ENCODE measurements around the gene ARID5B.
A peak's percentile ranks its signal among the peaks of the same experiment; 100 is the strongest.

ARID5B gene

DNA sequence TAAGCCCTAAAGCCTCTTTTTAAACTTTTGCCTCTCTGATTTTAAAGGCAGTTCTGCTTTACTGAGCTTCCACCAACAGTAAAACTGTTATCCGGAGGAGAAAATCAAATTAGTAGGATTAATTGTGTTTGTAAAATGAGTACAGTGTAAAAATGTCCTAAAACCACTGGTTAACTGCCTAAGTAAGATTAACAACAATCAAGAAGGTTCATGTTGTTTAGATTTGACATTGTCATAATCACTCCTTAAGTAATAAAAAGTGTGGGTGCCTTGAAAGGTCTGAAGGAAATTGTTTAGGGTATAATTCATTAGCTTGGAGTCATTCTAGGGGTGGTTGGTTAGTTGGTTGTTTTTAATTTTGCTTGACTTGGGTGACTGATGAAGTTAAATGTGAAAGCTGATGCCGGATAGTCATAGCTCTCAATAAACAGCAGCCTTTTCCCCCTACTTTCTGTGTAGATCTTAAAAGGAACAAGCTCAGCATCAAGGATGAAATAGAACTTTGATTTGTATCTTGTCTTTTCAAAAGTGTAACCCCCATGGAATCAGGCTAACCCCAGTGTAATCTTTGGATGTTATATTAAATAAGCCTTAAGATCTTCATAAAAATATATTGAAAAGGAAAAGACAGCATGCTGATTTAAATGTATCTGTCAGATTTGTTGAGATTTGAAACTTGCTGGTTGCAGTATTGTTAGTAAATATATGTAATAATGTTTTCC lies 148.3 kb downstream of the ARID5B start:
- no peak for DNase-seq (ENCODE audit: low read depth in 3 of 3)

DNA sequence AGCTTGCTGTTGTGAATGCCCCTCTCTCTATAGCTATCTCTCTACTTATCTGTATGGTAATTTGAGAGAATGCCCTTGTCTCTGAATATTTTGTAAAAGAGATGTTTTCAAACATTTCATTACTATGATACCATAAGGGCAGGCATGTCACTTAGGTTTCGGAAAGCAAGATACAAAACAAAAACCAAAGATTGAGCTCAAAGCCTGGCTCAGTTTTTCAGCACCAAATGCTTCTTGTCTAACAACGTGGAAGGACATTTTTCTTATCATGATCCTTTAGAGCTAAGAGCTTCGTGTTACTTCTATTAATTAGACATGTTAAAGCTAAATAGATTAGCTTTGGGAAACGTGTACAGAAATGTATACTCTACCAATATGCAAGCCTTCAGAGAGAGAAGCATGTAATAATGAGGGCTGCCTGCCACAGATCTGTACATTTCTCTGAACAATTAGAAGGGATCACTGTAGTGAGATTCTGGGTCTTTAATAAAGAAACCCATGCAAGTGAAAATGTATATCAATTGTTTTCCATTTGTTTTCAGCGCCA lies 148.9 kb downstream of the ARID5B start:
- no peak for DNase-seq (ENCODE audit: low read depth in 3 of 3)

DNA sequence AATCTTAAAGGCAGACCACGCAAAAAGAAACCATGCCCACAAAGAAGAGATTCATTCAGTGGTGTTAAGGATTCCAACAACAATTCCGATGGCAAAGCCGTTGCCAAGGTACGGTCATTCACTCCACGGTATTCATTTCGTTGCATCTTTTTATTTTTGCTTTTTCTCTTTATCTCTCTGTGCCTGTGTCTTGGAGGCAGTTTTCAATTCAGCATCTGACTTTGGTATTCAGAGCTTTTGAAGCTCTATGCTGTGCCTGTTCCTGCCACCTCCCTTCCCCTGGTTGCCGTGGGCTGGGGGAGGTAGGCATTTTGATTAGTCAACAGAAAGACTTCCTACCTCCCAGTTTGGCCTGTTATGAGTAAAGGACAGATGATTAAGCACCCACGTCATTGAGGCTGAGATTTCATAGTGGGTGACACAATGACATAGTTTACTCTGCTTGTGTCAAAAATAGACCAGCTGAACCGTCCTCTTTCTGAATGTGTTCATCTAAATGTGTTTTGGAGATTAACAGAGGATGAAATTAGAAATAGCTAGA lies 149.5 kb downstream of the ARID5B start:
- peak; percentile 59 to 74 (median 65) for DNase-seq (ENCODE audit: low read depth in 3 of 3)

DNA sequence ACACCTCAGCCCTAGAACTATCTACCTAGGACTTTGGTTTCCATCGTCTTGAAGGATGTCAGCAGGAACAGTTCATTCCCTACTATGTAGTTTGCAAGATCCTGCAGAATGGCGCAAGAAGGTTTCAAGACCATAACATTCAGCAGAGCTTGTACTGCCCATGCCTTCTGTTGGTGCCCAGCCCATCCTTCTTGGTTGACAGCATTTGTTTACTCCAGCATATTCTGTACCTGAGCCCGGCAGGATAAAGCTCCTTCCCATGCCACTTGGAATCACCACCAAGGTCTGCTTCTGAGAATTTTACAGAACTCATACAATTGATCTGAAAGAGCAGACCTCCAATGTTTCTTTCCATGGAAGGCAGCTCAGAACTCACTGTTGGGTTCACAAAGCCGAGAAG lies 150.8 kb downstream of the ARID5B start:
- no peak for DNase-seq (ENCODE audit: low read depth in 3 of 3)

DNA sequence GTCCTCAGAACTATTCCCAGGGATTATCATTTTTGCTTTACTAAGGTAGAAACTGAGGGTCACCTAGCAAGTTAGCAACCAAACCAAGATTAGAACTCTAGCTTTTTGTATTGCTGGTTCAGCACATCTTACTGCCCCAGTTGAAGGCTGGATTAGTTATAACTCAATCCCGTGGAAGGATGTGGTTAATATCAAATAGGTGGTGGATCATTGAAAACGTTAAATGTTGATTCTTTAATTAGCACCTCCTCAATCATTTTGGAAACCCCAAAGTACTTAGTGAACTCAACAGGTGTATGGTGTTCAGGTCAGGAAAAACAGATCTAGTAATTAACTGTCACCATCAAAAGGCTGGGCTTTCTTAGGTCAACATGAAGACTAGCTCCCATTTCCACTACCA lies 152.4 kb downstream of the ARID5B start:
- DNase-seq (ENCODE audit: low read depth in 3 of 3): no peak

DNA sequence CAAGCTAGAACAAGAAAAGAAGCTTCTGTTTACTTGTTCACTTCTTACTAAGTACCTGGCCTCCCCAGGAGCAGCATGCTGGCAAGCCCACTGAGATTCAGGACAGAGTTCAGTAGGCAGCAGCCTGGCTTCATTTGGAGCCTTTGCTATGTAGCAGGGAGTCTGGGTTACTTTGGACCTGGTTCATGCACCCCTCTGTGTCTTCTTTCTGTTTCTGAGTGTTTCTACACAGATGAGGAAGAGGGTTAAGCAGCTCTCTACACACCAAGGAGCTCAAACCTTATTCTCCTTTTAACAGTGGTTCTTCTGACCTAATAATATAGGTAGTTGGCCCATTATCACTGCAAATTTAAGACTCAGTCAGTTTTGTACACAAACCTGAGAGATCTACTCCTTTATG lies 152.9 kb downstream of the ARID5B start:
- DNase-seq (ENCODE audit: low read depth in 3 of 3): no peak

DNA sequence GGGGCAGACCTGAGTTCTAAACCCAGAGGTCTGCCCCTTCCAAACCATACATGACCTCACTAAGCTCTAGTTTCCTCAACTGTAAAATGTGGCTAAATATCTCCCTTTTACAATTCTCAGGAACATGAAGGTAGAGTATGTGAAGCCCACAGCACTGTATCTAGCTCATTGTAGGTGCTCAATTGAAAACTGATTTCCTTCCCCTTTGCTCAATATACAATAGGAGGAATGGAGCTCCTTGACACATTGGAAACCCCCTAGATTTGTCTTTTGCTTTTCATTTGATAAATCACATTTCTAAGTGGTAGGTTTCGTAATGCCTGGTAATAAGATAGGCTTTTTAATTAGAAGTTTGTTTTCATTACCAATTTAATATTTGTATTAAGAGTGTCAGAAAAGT lies 153.3 kb downstream of the ARID5B start:
- DNase-seq (ENCODE audit: low read depth in 3 of 3): no peak

DNA sequence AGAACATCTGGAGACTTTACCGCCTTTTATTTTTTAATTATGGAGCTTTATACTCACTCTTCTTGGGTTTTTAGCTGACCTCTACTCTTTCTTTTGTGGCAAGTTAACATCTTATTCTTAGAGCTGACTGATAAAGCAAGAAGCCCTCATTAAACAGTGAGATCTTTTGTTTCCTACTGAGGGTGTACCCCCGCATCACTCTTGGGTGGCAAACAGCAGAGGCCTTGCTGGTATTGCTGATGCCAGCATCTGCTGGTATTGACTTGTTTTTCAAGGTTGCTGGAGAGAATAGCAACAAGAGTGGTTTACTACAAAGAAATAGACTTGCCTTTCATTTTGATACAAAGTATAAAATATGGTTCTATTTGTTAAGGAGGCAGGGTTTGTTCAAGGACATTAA lies 154.7 kb downstream of the ARID5B start:
- no peak for DNase-seq (ENCODE audit: low read depth in 3 of 3)

DNA sequence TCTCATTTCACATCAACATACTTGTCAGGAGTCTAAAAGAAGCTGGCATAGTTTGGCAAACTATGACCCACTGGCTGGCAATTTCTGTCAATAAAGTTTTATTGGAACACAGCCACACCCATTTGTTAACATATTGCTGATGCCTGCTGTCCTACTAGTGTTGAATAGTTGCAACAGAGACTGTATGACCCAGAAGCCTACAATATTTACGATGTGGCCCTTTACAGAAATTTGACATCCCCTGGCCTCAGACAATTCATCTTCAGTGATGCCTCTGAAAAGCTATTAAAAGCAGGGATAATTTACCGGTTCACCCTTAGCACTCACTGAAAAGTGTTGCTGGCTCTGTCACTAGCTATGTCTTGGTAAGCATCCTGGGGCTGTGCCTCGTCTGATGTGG lies 155.2 kb downstream of the ARID5B start:
- no peak for DNase-seq (ENCODE audit: low read depth in 3 of 3)

DNA sequence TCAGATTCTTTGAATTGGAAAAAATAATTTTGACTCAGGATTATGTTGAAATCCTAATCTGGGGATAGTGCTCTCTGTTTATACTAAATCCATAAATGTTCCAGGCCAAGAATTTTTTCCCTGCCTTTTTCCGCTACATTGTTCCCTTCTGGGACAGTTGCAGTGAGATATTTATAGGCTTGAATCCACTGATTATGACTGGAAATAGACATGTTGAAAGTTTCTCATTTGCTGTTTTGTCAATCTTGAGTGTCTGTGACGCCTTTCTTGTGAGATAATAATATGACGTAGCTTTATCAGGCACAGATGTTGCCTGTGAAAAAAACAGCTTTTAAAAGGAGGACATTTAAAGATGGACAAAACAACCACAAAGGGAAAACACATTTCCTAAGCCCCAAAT lies 155.9 kb downstream of the ARID5B start:
- DNase-seq (ENCODE audit: low read depth in 3 of 3): no peak

DNA sequence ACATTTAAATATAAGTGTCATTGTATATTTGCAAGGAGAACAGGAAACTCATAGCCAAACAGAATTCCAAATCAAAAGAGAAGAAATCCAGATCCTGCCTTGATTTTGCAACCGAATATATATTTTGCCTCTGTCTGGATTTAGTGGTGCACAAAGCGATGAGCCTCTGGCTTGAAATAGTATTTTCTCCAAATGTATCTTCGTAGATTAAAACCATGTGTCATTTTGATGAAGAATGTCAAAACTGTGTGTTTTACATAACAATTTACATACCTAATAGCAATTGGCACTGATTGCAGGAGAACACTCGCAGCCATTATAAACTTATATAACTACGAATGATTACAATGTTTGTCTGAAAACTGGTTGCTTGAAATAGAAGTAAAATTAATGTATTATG lies 156.4 kb downstream of the ARID5B start:
- DNase-seq (ENCODE audit: low read depth in 3 of 3): no peak

DNA sequence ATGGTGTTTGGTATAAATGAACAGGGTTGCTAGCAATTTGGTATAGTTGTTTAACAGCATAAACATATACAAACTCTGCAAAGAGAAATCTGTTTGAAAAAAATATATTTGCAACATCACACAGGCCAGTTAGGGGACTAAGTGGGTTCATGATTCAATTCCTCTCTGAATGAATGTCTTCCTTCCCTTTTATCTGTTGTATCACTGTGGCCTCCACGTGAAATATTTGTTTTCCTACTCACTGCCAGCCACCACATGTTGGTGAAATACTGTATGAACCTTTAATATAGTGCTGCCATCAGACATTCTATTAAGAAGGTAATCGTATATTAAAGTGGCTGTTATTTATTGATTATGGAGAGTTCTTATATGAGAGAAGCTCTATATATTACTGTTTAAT lies 157.0 kb downstream of the ARID5B start:
- no peak for DNase-seq (ENCODE audit: low read depth in 3 of 3)

DNA sequence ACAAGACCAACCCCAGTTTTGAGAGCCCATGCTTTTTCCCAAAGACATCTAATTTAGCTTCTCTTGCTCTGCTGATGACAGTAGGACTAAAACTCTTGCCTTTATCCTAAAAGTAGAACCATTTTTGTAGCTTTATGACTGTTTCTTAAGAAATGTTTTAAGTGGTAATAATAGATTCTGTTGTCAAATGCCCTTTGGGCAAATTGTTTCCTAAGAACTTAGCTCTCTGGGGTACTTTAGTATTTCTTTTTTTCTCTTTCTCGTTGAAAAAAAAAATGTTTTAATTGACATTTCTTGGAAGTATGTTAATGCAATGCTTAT lies 157.4 kb downstream of the ARID5B start:
- no peak for DNase-seq (ENCODE audit: low read depth in 3 of 3)

DNA sequence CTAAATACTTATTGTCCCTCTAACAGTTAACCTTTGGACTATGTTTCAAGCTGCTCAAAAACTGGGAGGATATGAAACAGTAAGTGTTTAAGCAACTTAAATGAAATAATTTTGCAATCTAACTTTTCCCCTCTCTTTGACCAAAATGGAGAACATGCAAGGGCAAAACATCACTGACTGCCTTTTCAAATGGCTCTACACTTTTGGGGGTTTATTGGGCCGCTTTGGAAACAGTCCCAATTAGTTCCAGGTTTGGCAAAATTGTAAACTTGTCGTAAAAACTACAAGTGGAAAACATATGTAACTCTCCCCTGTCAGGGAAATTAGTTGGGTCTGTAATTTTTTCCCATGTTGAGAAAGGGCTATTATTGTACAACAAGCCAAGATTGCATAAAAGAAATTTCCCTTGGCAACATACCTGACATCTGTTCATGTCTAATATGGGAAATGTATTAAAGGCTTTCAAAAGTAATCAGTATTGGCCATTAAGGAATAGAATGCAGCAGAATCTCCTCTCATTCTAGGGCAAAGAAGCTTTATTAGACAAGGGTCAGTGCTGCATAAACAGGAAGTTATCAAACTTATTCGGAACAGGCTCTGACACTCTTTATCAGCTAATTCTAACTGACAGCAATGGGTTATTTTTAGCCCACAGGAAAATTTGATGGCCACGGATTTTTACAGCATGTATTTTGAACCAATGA lies 157.9 kb downstream of the ARID5B start:
- no peak for DNase-seq (ENCODE audit: low read depth in 3 of 3)

DNA sequence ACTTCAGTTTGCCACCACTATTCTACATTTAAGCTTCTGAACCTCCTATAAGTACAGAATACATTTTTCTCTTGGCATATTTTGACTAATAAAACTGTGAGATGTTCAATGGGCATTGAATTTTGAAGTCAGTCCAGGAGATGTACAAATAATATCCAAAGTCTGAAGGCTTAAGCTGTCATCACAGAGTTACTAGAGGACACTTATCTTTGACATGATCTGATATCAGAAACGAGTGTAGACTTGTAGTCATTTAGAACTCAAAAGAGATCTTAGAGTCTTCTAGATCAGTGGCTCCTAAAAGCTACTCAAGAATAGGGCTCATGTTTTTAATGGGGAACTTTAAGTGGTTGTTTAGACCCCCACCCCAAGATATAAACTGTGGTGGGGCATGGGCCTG lies 160.5 kb downstream of the ARID5B start:
- no peak for DNase-seq (ENCODE audit: low read depth in 3 of 3)

DNA sequence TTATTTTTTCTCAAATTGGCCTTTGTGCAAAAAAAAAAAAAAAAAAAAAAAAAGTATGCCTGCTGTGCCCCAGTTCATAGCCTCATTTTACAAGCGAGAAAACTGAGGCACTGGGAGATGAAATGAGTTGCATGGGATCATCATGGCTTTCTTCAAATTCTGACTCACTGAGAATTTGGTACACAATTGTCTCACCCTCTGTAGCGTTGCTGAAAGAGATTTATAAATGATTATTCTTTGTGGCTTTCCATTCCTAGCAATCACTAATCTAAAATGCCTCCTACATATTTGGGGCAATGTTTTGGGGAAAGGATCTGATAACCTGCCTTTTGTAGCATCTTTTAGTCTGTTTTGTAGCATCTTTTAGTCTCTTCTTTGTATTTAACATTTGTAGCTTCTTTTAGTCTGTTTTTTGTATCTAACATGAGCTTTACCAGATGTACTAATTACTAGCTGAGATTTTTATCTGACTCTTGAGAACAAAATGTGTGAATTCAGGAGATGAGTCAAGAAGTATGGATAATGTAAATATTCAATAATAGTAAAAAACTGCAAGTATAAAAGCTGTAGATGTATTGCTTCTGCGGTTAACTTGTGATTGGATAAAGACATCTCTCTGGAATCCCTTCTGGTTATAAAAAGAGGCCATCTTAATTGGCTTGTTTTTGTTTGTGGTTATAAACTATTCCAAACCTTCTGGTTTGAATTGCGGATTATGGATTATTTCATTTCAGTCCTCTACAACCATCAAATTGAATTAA lies 161.4 kb downstream of the ARID5B start:
- no peak for DNase-seq (ENCODE audit: low read depth in 3 of 3)

DNA sequence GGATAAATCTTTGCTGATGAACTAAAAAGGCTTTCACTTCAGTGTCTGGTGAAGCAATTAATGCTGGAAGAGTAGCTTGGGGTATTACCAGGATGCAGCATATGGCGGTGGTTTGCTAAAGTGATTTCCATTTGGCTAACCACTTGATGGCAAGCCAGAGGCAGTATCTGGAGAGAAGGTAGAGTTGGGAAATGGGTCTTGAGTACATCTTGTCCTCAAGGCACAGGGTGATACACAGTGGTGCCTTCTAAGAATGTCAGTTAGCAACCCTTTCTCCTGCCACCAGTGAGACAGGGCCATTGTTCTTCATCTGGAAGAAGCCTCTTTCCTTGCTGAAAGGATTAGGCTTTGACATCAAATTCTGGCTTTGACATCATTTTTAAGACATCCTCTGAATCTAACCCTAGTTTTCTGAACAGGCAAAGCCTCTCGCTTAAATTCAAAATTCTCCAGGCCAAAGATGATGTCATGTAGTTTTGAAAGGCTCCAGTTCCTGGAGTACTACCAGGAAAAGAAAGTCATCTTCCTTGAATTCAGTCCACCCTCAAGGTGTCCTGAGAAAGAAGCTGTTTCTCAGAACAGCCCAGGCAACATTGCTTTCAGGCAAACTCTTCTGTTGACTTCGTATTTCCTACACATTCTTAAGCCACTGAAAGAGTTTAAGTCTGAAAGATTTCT lies 162.4 kb downstream of the ARID5B start:
- DNase-seq (ENCODE audit: low read depth in 3 of 3): no peak

DNA sequence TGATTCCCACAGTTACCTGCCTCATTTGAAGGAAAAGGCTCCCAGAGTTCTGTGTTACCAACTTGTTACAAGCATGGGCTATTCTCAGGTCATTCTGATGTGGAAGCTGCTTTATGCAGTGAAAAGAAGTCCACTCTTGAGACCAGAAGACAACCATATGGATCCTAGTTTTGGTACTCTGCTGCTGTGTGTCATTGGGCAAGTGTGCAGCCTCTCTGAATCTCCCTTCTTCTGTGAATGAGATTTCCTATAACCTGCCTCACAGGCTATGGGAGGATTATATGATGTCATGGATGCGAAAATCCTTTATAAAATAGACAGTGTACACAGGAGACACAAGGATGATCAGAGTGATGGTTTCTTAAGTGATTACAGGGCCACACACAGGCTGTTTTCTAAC lies 166.1 kb downstream of the ARID5B start:
- DNase-seq (ENCODE audit: low read depth in 3 of 3): no peak

DNA sequence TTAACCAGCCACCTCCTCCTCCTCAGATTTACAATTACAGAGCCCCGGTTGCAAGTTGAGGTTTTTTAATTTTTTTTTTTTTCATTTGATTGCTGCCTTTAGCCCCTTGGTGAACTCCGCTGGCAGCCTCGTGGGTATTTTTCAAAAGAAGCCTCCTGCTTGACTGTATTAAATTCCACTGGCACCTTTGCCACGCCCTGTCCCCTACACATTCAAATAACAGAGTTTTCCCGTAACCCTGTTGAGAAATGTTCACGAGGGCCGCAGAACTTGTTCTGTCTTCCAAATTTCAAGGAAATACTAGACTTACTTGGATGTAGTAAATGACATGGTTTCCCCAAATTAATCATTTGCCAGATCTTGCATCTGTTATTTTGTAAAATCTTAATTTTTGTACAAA lies 167.0 kb downstream of the ARID5B start:
- no peak for DNase-seq (ENCODE audit: low read depth in 3 of 3)

DNA sequence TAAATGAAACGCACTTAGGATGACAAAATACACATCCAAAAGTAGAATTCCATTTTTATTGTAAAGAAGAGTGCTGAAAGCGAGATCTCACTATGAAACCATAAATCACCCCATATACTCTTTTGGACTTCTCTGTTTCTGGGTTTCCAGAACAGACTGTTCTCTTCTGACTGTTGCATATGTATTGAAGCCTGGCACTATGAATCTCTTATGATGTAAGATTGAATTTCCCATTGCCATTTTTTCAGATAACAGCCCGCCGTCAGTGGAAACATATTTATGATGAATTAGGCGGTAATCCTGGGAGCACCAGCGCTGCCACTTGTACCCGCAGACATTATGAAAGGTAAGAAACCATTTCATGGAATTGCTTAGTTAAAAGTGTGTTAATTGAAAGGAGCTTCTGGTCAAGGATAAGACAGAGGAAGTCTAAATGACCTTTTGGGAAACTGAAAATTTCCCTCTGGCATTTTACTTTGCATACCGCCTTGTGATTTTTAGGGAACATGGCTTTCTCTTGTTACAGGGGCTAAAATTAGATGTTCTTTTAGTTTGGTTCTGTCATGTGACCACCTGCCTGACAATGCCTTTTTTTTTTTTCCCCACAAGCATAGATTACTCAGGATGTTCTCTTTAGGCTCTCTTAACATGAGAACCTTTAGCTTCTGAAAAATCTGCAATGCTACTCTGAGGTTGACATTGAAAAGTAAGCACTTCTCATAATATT lies 168.1 kb downstream of the ARID5B start:
- no peak for DNase-seq (ENCODE audit: low read depth in 3 of 3)

DNA sequence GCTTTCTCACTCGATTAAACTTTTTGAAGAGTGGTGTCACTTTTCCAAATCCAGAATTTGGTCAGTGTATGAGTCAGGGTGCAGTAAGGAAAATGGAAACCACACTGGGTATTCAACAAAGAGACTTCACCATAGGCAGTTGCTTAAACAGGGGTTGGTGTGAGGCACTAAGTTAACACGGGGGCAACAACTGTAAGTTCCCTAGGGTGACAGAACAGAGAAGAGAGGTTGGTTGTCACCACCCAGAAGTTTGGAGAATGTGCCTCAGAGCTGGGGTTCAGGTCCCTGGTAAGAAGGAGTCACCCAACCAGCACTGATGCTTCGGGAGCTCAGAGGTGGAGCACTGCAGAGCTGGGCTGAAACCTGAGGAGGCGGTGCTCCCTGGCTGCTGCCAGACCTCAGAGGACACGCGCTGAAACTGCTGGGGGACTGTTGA lies 170.4 kb downstream of the ARID5B start:
- peak in 1 of 3 donors; percentile 22 for DNase-seq (ENCODE audit: low read depth in 3 of 3)

Data from stimulated activated CD4-positive, alpha-beta T cell treated with anti-CD3 and anti-CD28 coated beads, TNF-alpha, amount 100 ng/mL, for 48 hours (primary cell).